ENCODE measurements around the gene FAM13A. TPM values are rescaled to one million over a fixed set of nuclear protein-coding genes. Genes with fewer than 3 reads are reported as not detected.
"Not testable (repeated sequence)": the region's sequence is repeated elsewhere in the genome, so short reads cannot be mapped to it uniquely, and the experiment has no call there.

Gene FAM13A
- total RNA-seq, 1 donor from 2014 or later = 2.7 TPM

GRCh38 chr4:88911246-88912212 is 145.5 kb downstream of the FAM13A start:
- Mint-ChIP-seq H3K9me3 (no peaks in the 10 kb centered on the region), H3K4me3 (no peak overlapping the region), H3K36me3 (ENCODE audit: low read depth) (no peaks in the 10 kb centered on the region), H3K27me3 (peaks cover 3% of the 10 kb centered on the region), H3K4me1 (no peaks in the 10 kb centered on the region), H3K27ac (no peak overlapping the region)
- intact Hi-C loops (cut with micrococcal nuclease) = no loop called here
- DNase-seq = no peak
- CTCF ChIA-PET = no interaction called here
- POLR2A ChIA-PET = no interaction called here
- no peak for TF ChIP-seq CTCF (IDR thresholded peaks at IDR 0.05)
- no peak for ATAC-seq (ENCODE audit: low read depth)

- POLR2A ChIA-PET = no interaction called here
- Mint-ChIP-seq H3K9me3 (no peaks in the 10 kb centered on the region), H3K36me3 (ENCODE audit: low read depth) (no peaks in the 10 kb centered on the region), H3K4me3 (no peak overlapping the region), H3K4me1 (no peaks in the 10 kb centered on the region), H3K27me3 (peaks cover 6% of the 10 kb centered on the region), H3K27ac (no peak overlapping the region)
- no peak for TF ChIP-seq CTCF (IDR thresholded peaks at IDR 0.05)
- ATAC-seq (ENCODE audit: low read depth) (no peak), DNase-seq (no peak)
- CTCF ChIA-PET = no interaction called here
- intact Hi-C loops (cut with micrococcal nuclease) = no loop called here
Observed at GRCh38 chr4:88910101-88910500, 146.9 kb downstream of the FAM13A start.

GRCh38 chr4:88908521-88908920 is 148.5 kb downstream of the FAM13A start:
- intact Hi-C loops (cut with micrococcal nuclease) = no loop called here
- H3K27me3 Mint-ChIP-seq = peaks cover 6% of the 10 kb centered on the region
- no peak for TF ChIP-seq CTCF (IDR thresholded peaks at IDR 0.05)
- no peaks in the 10 kb centered on the region for H3K36me3 Mint-ChIP-seq (ENCODE audit: low read depth)
- no peak overlapping the region for H3K4me3 Mint-ChIP-seq
- DNase-seq (no peak), ATAC-seq (ENCODE audit: low read depth) (no peak)
- ChIA-PET CTCF (no interaction called here), POLR2A (no interaction called here)
- no peaks in the 10 kb centered on the region for H3K4me1 Mint-ChIP-seq
- H3K27ac Mint-ChIP-seq = no peak overlapping the region
- peaks cover 2% of the 10 kb centered on the region for H3K9me3 Mint-ChIP-seq

- no peaks in the 10 kb centered on the region for H3K36me3 Mint-ChIP-seq (ENCODE audit: low read depth)
- no peak for DNase-seq
- no peak for ATAC-seq (ENCODE audit: low read depth)
- no peak for TF ChIP-seq CTCF (IDR thresholded peaks at IDR 0.05)
- no peak overlapping the region for H3K27ac Mint-ChIP-seq
- intact Hi-C loops (cut with micrococcal nuclease) = no loop called here
- H3K9me3 Mint-ChIP-seq = peaks cover 2% of the 10 kb centered on the region
- peaks cover 6% of the 10 kb centered on the region for H3K27me3 Mint-ChIP-seq
- H3K4me1 Mint-ChIP-seq = no peaks in the 10 kb centered on the region
- ChIA-PET CTCF (no interaction called here), POLR2A (no interaction called here)
- no peak overlapping the region for H3K4me3 Mint-ChIP-seq
Observed at GRCh38 chr4:88908003-88908402, 149.0 kb downstream of the FAM13A start.

GRCh38 chr4:88907478-88907877 is 149.5 kb downstream of the FAM13A start:
- no peaks in the 10 kb centered on the region for H3K36me3 Mint-ChIP-seq (ENCODE audit: low read depth)
- ChIA-PET CTCF (no interaction called here), POLR2A (no interaction called here)
- H3K27ac Mint-ChIP-seq = no peak overlapping the region
- intact Hi-C loops (cut with micrococcal nuclease) = no loop called here
- H3K4me3 Mint-ChIP-seq = no peak overlapping the region
- no peak for TF ChIP-seq CTCF (IDR thresholded peaks at IDR 0.05)
- DNase-seq (no peak), ATAC-seq (ENCODE audit: low read depth) (no peak)
- H3K27me3 Mint-ChIP-seq = peaks cover 6% of the 10 kb centered on the region
- H3K9me3 Mint-ChIP-seq = peaks cover 2% of the 10 kb centered on the region
- H3K4me1 Mint-ChIP-seq = no peaks in the 10 kb centered on the region

- peaks cover 15% of the 10 kb centered on the region for H3K9me3 Mint-ChIP-seq
- H3K4me1 Mint-ChIP-seq; H3K27ac Mint-ChIP-seq; CTCF ChIA-PET; H3K4me3 Mint-ChIP-seq; DNase-seq; POLR2A ChIA-PET; H3K36me3 Mint-ChIP-seq (ENCODE audit: low read depth); H3K27me3 Mint-ChIP-seq; ATAC-seq (ENCODE audit: low read depth); intact Hi-C loops (cut with micrococcal nuclease): not testable (repeated sequence)
Observed at GRCh38 chr4:88904240-88904639, 152.7 kb downstream of the FAM13A start.

All from activated B cell treated with CpG ODN at 0.5 μM for 24 hours (primary cell).